HG03354 (cell line): Measurements from ENCODE around the gene MON2.

Experiments
- ATAC-seq: cut with Tn5 transposase; IDR thresholded peaks from one replicate; pipeline ENCODE4 v1.9.1; 2021; ENCODE audit warnings: mild to moderate bottlenecking; ENCODE audit not compliant: unreplicated experiment, poor library complexity, severe bottlenecking

Gene MON2

DNA sequence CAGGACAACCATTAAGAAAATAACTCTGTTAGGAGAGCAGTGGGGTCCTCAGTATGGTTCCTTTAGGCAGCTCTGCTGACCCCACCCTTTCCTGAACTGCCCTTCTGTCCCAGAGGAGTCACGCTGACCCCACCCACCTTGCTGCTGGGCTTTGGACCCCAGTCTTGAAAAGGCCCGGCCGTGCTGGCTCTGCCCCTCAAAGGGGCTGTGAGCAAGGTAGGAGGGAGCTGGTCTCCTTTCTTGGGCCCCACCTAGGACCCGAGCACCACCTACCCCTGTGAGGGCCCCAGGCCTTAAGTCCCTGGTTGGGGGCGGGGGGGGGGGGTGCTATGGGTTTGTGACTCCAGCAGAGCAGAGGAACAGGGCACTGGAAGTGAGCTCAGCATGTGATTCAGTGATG, 171.1 kb downstream of the MON2 start:
- no peak for ATAC-seq

GRCh38 chr12:62640910-62641448, 174.4 kb downstream of the MON2 start:
- peak; percentile 93 for ATAC-seq

- ATAC-seq, result no peak
Observed at GRCh38 chr12:62642486-62642885, 175.9 kb downstream of the MON2 start.

- no peak for ATAC-seq
Observed at GRCh38 chr12:62643486-62643885, 176.9 kb downstream of the MON2 start.

DNA sequence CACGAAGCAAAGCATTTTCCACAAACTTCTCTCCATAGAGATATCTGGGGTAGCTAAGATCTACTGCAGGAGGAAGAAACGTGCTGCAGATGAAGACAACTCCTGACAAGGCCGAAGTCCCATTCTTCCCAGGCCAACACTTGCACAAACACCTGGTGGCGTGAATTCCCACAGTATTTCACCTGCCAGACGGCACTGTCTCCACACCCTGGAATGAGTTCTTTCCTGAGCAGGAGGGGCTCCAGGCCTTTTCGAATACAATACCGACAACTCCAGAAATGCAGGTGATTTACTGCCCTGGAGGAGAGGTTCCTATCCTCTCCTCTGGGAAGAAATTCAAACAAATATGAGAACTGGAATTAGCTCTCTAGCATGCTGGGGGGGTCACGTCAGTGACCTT, 179.9 kb downstream of the MON2 start:
- no peak for ATAC-seq

DNA sequence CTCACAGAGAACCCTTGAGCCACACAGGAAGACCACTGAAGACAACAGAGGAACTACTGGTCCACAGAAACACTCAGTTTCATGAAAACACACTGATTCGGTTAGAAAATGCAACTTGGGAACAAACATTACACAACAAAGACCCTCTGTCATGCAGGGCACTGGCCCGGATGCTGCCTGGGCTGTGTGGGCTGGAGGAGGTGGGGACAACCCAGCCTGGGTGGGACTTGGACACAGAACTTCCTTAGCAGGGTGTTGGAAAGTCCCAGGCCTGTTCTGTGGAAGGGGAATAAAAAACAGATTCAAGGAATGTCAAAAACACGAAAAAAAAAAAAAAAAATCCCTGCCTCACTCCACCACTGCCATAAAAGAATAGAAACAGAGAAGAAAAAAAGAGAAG, 181.0 kb downstream of the MON2 start:
- ATAC-seq, result no peak

GRCh38 chr12:62649412-62650138, 182.9 kb downstream of the MON2 start:
- no peak for ATAC-seq
